GM23338 (cell line): ENCODE data around the gene IFIT5. TPM values are rescaled to one million over a fixed set of nuclear protein-coding genes. Genes with fewer than 3 reads are reported as not detected.

ENCODE experiments used
- ATAC-seq: fragments of 200-7000 bp; cut with Tn5 transposase; 3 replicates; pipeline ENCODE4 v1.9.1; 2020
- DNase-seq: peaks from one replicate; pipeline ENCODE4 v3.0.0-alpha.2; 2015; ENCODE audit warnings: low spot score
- H2AFZ ChIP-seq: fragments of 200-600 bp; sonication (generic); 2 replicates; pipeline ENCODE4 v1.8.0; 2016; ENCODE audit warnings: antibody characterized with exemption, mild to moderate bottlenecking, moderate library complexity
- H3F3A ChIP-seq: fragments of 200-600 bp; sonication (generic); replicated peaks from 2 replicates; pipeline ENCODE4 v1.8.0; 2017; ENCODE audit warnings: antibody characterized with exemption, mixed run types, low read depth
- H3K27ac ChIP-seq: fragments of 200-600 bp; sonication (generic); 2 replicates; pipeline ENCODE4 v1.6.1; 2016; ENCODE audit warnings: low read depth
- H3K27me3 ChIP-seq: fragments of 200-600 bp; sonication (generic); 2 replicates; pipeline ENCODE4 v1.8.0; 2016; ENCODE audit warnings: mild to moderate bottlenecking, mixed run types, moderate library complexity; ENCODE audit not compliant: insufficient read depth
- H3K36me3 ChIP-seq: fragments of 200-600 bp; sonication (generic); 2 replicates; pipeline ENCODE4 v1.8.0; 2016; ENCODE audit warnings: mild to moderate bottlenecking; ENCODE audit not compliant: insufficient read depth
- H3K4me1 ChIP-seq: fragments of 200-600 bp; sonication (generic); 2 replicates; pipeline ENCODE4 v1.8.0; 2016; ENCODE audit warnings: mild to moderate bottlenecking, moderate library complexity; ENCODE audit not compliant: insufficient read depth
- H3K4me2 ChIP-seq: fragments of 200-600 bp; sonication (generic); 2 replicates; pipeline ENCODE4 v1.7.1; 2017; ENCODE audit warnings: mixed run types
- H3K4me3 ChIP-seq: fragments of 200-600 bp; sonication (generic); 2 replicates; pipeline ENCODE4 v1.6.1; 2016; ENCODE audit warnings: mixed run types
- H3K79me2 ChIP-seq: fragments of 200-600 bp; sonication (generic); replicated peaks from 2 replicates; pipeline ENCODE4 v1.8.0; 2017; ENCODE audit warnings: mild to moderate bottlenecking; ENCODE audit not compliant: insufficient read depth
- H3K9me2 ChIP-seq: fragments of 200-600 bp; sonication (generic); 2 replicates; pipeline ENCODE4 v1.8.0; 2017; ENCODE audit not compliant: insufficient read depth
- H4K20me1 ChIP-seq: fragments of 200-600 bp; sonication (generic); replicated peaks from 2 replicates; pipeline ENCODE4 v1.8.0; 2017; ENCODE audit warnings: mild to moderate bottlenecking; ENCODE audit not compliant: insufficient read depth
- H3K27ac Mint-ChIP-seq: 2 replicates; pipeline ENCODE4 v1.8.0; 2020; ENCODE audit warnings: inconsistent platforms, mild to moderate bottlenecking, moderate library complexity, mixed read lengths
- H3K27me3 Mint-ChIP-seq: 3 replicates; pipeline ENCODE4 v1.8.0; 2022; ENCODE audit warnings: low read depth, mild to moderate bottlenecking, moderate library complexity, mixed read lengths, inconsistent platforms; ENCODE audit not compliant: insufficient read depth, poor library complexity
- H3K36me3 Mint-ChIP-seq: 3 replicates; pipeline ENCODE4 v1.8.0; 2021; ENCODE audit warnings: low read depth, mild to moderate bottlenecking, inconsistent platforms, moderate library complexity, mixed read lengths
- H3K4me1 Mint-ChIP-seq: 3 replicates; pipeline ENCODE4 v1.8.0; 2020; ENCODE audit warnings: mild to moderate bottlenecking, inconsistent platforms, mixed read lengths
- H3K4me3 Mint-ChIP-seq: 3 replicates; pipeline ENCODE4 v1.8.0; 2021; ENCODE audit warnings: moderate library complexity, mild to moderate bottlenecking, inconsistent platforms, mixed read lengths
- H3K9me3 Mint-ChIP-seq: 3 replicates; pipeline ENCODE4 v1.8.0; 2020; ENCODE audit warnings: moderate library complexity, mild to moderate bottlenecking, inconsistent platforms, mixed read lengths
- CREB1 ChIP-seq: fragments of 250-450 bp; sonication (Bioruptor Pico); IDR thresholded peaks from 2 replicates; pipeline ENCODE4 v1.5.0; 2020; ENCODE audit warnings: low read depth, mild to moderate bottlenecking, moderate library complexity
- EZH2 ChIP-seq: fragments of 200-600 bp; sonication (generic); IDR thresholded peaks from one replicate; pipeline ENCODE4 v1.8.0; 2017; ENCODE audit warnings: antibody characterized with exemption, mild to moderate bottlenecking, low read depth; ENCODE audit not compliant: unreplicated experiment
- EZH2phosphoT487 ChIP-seq: fragments of 200-600 bp; sonication (generic); IDR thresholded peaks from one replicate; pipeline ENCODE4 v1.8.1; 2018; ENCODE audit warnings: antibody characterized with exemption; ENCODE audit not compliant: unreplicated experiment
- JUNB ChIP-seq: IDR thresholded peaks from one replicate; pipeline ENCODE4 v1.6.1; 2016; ENCODE audit warnings: antibody characterized with exemption; ENCODE audit not compliant: unreplicated experiment
- NANOG ChIP-seq: IDR thresholded peaks from 2 replicates; pipeline ENCODE4 v1.6.1; 2016; ENCODE audit warnings: antibody characterized with exemption, borderline replicate concordance
- POLR2AphosphoS5 ChIP-seq: IDR thresholded peaks from 2 replicates; pipeline ENCODE4 v1.6.1; 2016; ENCODE audit warnings: antibody characterized with exemption, low read depth
- STAT1 ChIP-seq: IDR thresholded peaks from one replicate; pipeline ENCODE4 v1.6.1; 2016; ENCODE audit warnings: antibody characterized with exemption; ENCODE audit not compliant: unreplicated experiment
- ZNF114 ChIP-seq: fragments of 250-450 bp; sonication (Bioruptor Pico); IDR thresholded peaks from 2 replicates; pipeline ENCODE4 v1.5.0; 2020; ENCODE audit warnings: mild to moderate bottlenecking, moderate library complexity
- ZNF331 ChIP-seq: fragments of 250-450 bp; sonication (Bioruptor Pico); IDR thresholded peaks from 2 replicates; pipeline ENCODE4 v1.5.0; 2020; ENCODE audit warnings: low read depth, mild to moderate bottlenecking, moderate library complexity
- polyA plus RNA-seq: library from polyadenylated mRNA; unstranded; fragments of >200 nt; fragmentation: Nextera tagmentation; extraction: Ambion mirVana; gene quantifications from 2 replicates; pipeline ENCODE4 v1.2.1, GENCODE V29; 2016
- total RNA-seq: library from RNA; depleted of rRNA; stranded (reverse); fragments of >200 nt; shearing (Covaris generic); gene quantifications from 2 replicates; pipeline ENCODE4 v1.2.3, GENCODE V29; 2014
- TF ChIP-seq, protein P1 (sequence below): fragments of 250-450 bp; sonication (Bioruptor Pico); IDR thresholded peaks from 2 replicates; pipeline ENCODE4 v1.5.0; 2020; ENCODE audit warnings: mild to moderate bottlenecking, moderate library complexity
- TF ChIP-seq, protein P2 (sequence below): IDR thresholded peaks from one replicate; pipeline ENCODE4 v1.6.1; 2018; ENCODE audit warnings: antibody characterized with exemption; ENCODE audit not compliant: unreplicated experiment
- TF ChIP-seq, protein P3 (sequence below), 2 experiments: fragments of 200-600 bp in 1 of 2; sonication (generic) in 1 of 2; conservative IDR thresholded peaks; 2 replicates each; pipeline versions ENCODE4 v1.5.1 to v1.6.1; 2016 to 2017; ENCODE audit warnings: antibody characterized with exemption in 2 of 2, low read depth in 2 of 2, mild to moderate bottlenecking in 2 of 2, moderate library complexity in 1 of 2
- TF ChIP-seq, protein P4 (sequence below): IDR thresholded peaks from 2 replicates; pipeline ENCODE4 v1.6.1; 2016; ENCODE audit warnings: antibody characterized with exemption

Gene IFIT5
- total and polyA plus RNA-seq, 2 experiments from 2014 or later = 2.7 to 3.2 TPM

DNA sequence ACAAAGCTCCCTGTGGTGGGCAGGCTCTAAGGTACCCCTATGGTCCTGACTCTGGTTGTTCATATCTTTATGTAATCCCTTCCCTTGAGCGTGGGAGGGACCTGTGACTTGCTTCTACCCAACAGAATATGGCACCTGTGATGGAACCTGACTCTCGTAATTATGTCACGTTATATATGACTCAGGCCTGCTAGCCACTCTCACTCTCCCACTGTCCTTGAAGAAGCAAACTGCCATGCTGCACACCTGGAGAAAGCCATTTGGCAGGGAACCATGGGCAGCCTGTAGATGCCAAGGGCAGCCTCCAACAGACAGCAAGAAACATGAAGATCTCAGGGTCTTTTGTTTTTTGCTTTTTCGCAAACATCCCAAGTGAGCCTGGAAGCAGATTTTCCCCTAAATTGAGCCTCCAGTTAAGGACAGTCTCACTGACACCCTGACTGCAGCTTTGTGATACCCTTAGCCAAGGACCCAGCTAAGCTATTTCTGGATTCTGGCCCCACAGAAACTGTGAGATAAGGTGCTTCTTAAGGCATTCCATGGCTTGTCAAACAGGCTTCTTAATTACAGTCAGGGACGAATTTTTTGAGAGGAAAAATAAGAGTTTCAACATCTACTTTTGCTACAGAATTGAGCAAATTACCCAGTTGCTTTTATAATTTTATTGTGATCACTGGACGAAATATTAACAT is 49.6 kb downstream of the IFIT5 start:
- TF ChIP-seq EZH2 = no peak
- TF ChIP-seq, protein P1, sequence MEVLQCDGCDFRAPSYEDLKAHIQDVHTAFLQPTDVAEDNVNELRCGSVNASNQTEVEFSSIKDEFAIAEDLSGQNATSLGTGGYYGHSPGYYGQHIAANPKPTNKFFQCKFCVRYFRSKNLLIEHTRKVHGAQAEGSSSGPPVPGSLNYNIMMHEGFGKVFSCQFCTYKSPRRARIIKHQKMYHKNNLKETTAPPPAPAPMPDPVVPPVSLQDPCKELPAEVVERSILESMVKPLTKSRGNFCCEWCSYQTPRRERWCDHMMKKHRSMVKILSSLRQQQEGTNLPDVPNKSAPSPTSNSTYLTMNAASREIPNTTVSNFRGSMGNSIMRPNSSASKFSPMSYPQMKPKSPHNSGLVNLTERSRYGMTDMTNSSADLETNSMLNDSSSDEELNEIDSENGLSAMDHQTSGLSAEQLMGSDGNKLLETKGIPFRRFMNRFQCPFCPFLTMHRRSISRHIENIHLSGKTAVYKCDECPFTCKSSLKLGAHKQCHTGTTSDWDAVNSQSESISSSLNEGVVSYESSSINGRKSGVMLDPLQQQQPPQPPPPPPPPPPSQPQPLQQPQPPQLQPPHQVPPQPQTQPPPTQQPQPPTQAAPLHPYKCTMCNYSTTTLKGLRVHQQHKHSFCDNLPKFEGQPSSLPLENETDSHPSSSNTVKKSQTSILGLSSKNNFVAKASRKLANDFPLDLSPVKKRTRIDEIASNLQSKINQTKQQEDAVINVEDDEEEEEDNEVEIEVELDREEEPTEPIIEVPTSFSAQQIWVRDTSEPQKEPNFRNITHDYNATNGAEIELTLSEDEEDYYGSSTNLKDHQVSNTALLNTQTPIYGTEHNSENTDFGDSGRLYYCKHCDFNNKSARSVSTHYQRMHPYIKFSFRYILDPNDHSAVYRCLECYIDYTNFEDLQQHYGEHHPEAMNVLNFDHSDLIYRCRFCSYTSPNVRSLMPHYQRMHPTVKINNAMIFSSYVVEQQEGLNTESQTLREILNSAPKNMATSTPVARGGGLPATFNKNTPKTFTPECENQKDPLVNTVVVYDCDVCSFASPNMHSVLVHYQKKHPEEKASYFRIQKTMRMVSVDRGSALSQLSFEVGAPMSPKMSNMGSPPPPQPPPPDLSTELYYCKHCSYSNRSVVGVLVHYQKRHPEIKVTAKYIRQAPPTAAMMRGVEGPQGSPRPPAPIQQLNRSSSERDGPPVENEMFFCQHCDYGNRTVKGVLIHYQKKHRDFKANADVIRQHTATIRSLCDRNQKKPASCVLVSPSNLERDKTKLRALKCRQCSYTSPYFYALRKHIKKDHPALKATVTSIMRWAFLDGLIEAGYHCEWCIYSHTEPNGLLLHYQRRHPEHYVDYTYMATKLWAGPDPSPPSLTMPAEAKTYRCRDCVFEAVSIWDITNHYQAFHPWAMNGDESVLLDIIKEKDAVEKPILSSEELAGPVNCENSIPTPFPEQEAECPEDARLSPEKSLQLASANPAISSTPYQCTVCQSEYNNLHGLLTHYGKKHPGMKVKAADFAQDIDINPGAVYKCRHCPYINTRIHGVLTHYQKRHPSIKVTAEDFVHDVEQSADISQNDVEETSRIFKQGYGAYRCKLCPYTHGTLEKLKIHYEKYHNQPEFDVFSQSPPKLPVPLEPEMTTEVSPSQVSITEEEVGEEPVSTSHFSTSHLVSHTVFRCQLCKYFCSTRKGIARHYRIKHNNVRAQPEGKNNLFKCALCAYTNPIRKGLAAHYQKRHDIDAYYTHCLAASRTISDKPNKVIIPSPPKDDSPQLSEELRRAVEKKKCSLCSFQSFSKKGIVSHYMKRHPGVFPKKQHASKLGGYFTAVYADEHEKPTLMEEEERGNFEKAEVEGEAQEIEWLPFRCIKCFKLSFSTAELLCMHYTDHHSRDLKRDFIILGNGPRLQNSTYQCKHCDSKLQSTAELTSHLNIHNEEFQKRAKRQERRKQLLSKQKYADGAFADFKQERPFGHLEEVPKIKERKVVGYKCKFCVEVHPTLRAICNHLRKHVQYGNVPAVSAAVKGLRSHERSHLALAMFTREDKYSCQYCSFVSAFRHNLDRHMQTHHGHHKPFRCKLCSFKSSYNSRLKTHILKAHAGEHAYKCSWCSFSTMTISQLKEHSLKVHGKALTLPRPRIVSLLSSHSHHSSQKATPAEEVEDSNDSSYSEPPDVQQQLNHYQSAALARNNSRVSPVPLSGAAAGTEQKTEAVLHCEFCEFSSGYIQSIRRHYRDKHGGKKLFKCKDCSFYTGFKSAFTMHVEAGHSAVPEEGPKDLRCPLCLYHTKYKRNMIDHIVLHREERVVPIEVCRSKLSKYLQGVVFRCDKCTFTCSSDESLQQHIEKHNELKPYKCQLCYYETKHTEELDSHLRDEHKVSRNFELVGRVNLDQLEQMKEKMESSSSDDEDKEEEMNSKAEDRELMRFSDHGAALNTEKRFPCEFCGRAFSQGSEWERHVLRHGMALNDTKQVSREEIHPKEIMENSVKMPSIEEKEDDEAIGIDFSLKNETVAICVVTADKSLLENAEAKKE (CRISPR knock-in tag) = no peak
- no peak for TF ChIP-seq JUNB
- TF ChIP-seq, protein P2, sequence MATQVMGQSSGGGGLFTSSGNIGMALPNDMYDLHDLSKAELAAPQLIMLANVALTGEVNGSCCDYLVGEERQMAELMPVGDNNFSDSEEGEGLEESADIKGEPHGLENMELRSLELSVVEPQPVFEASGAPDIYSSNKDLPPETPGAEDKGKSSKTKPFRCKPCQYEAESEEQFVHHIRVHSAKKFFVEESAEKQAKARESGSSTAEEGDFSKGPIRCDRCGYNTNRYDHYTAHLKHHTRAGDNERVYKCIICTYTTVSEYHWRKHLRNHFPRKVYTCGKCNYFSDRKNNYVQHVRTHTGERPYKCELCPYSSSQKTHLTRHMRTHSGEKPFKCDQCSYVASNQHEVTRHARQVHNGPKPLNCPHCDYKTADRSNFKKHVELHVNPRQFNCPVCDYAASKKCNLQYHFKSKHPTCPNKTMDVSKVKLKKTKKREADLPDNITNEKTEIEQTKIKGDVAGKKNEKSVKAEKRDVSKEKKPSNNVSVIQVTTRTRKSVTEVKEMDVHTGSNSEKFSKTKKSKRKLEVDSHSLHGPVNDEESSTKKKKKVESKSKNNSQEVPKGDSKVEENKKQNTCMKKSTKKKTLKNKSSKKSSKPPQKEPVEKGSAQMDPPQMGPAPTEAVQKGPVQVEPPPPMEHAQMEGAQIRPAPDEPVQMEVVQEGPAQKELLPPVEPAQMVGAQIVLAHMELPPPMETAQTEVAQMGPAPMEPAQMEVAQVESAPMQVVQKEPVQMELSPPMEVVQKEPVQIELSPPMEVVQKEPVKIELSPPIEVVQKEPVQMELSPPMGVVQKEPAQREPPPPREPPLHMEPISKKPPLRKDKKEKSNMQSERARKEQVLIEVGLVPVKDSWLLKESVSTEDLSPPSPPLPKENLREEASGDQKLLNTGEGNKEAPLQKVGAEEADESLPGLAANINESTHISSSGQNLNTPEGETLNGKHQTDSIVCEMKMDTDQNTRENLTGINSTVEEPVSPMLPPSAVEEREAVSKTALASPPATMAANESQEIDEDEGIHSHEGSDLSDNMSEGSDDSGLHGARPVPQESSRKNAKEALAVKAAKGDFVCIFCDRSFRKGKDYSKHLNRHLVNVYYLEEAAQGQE = no peak
- TF ChIP-seq, protein P3, sequence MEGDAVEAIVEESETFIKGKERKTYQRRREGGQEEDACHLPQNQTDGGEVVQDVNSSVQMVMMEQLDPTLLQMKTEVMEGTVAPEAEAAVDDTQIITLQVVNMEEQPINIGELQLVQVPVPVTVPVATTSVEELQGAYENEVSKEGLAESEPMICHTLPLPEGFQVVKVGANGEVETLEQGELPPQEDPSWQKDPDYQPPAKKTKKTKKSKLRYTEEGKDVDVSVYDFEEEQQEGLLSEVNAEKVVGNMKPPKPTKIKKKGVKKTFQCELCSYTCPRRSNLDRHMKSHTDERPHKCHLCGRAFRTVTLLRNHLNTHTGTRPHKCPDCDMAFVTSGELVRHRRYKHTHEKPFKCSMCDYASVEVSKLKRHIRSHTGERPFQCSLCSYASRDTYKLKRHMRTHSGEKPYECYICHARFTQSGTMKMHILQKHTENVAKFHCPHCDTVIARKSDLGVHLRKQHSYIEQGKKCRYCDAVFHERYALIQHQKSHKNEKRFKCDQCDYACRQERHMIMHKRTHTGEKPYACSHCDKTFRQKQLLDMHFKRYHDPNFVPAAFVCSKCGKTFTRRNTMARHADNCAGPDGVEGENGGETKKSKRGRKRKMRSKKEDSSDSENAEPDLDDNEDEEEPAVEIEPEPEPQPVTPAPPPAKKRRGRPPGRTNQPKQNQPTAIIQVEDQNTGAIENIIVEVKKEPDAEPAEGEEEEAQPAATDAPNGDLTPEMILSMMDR (conservative IDR thresholded peaks at IDR 0.05; ENCODE audit: low read depth in 2 of 2) = no peak
- TF ChIP-seq NANOG = no peak
- no peak for TF ChIP-seq ZNF114 (CRISPR knock-in tag)
- TF ChIP-seq EZH2phosphoT487 = no peak
- TF ChIP-seq, protein P4, sequence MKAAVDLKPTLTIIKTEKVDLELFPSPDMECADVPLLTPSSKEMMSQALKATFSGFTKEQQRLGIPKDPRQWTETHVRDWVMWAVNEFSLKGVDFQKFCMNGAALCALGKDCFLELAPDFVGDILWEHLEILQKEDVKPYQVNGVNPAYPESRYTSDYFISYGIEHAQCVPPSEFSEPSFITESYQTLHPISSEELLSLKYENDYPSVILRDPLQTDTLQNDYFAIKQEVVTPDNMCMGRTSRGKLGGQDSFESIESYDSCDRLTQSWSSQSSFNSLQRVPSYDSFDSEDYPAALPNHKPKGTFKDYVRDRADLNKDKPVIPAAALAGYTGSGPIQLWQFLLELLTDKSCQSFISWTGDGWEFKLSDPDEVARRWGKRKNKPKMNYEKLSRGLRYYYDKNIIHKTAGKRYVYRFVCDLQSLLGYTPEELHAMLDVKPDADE = no peak
- TF ChIP-seq STAT1 = no peak
- TF ChIP-seq POLR2AphosphoS5 = no peak
- TF ChIP-seq ZNF331 (CRISPR knock-in tag) = no peak
- no peak for TF ChIP-seq CREB1 (CRISPR knock-in tag)
- Mint-ChIP-seq H3K36me3 (no peaks in the 10 kb centered on the region), H3K27me3 (no peaks in the 10 kb centered on the region), H3K27ac (no peak overlapping the region; the same call in 1 of the 2 replicates), H3K9me3 (no peaks in the 10 kb centered on the region), H3K4me3 (no peak overlapping the region), H3K4me1 (no peaks in the 10 kb centered on the region)
- Histone ChIP-seq H3F3A (no peaks in the 10 kb centered on the region), H4K20me1 (no peaks in the 10 kb centered on the region), H3K27me3 (no peaks in the 10 kb centered on the region), H3K36me3 (no peaks in the 10 kb centered on the region), H2AFZ (no peak overlapping the region), H3K4me2 (no peak overlapping the region), H3K79me2 (no peaks in the 10 kb centered on the region), H3K4me3 (no peak overlapping the region), H3K27ac (no peak overlapping the region), H3K9me2 (no peaks in the 10 kb centered on the region), H3K4me1 (no peaks in the 10 kb centered on the region)
- DNase-seq (no peak), ATAC-seq (no peak)
